PC-3 (cell line): Measurements from ENCODE around the gene ACER3.

Source experiments
- CTCF ChIP-seq: fragments of 300-600 bp; sonication (generic); conservative IDR thresholded peaks from 2 replicates; pipeline ENCODE4 v1.5.1; 2017; ENCODE audit warnings: antibody characterized with exemption, low read depth, mild to moderate bottlenecking, low read length
- EZH2 ChIP-seq: fragments of 300-600 bp; sonication (generic); IDR thresholded peaks from one replicate; pipeline ENCODE4 v1.6.1; 2017; ENCODE audit warnings: antibody characterized with exemption, mild to moderate bottlenecking, low read length; ENCODE audit not compliant: unreplicated experiment
- EZH2phosphoT487 ChIP-seq: fragments of 300-600 bp; sonication (generic); IDR thresholded peaks from 2 replicates; pipeline ENCODE4 v1.6.1; 2018; ENCODE audit warnings: mild to moderate bottlenecking, antibody characterized with exemption, low read length, borderline replicate concordance

GRCh38 chr11:76844511-76844910 lies 16.2 kb upstream of the ACER3 start:
- TF ChIP-seq CTCF (no peak), EZH2 (no peak), EZH2phosphoT487 (no peak)
